Measurements from ENCODE around the gene CCNQ. TPM values are rescaled to one million over a fixed set of nuclear protein-coding genes. Genes with fewer than 3 reads are reported as not detected.

The CCNQ gene
- 31.7 and 47.8 TPM in 2 replicates for total RNA-seq

GRCh38 chrX:153598541-153599191 is at the start of gene CCNQ:
CCNQ (minus strand) TSS chrX:153599139; CDS start chrX:153599073, 66 bp downstream.

GRCh38 chrX:153646620-153647373 is 47.9 kb upstream of the CCNQ start, which contains the start of gene DUSP9:
DUSP9 (plus strand) TSS chrX:153647203; CDS start chrX:153647954, 751 bp downstream.

Other genes with a start within 250 kb of the CCNQ start
- not detected in 2 replicates for gene PNMA6E, start 197.8 kb downstream of the CCNQ start, total RNA-seq
- gene ZFP92, start 187.7 kb downstream of the CCNQ start, total RNA-seq = 0.33 and 0.50 TPM in 2 replicates
- 1.9 and 2.4 TPM in 2 replicates for gene TREX2, start 153.1 kb downstream of the CCNQ start, total RNA-seq
- 19.6 and 32.5 TPM in 2 replicates for gene HAUS7, start 128.6 kb downstream of the CCNQ start, total RNA-seq
- gene BGN, start 104.2 kb downstream of the CCNQ start, total RNA-seq = 9.0 and 27.9 TPM in 2 replicates
- under 0.01 TPM in 1 of 2 replicates, not detected in the other for gene ATP2B3, start 81.5 kb downstream of the CCNQ start, total RNA-seq
- gene DUSP9, start 48.1 kb upstream of the CCNQ start, total RNA-seq = 0.11 TPM in 1 of 2 replicates, not detected in the other
- 1.2 TPM in 1 of 2 replicates, not detected in the other for gene PNCK, start 74.7 kb upstream of the CCNQ start, total RNA-seq
- gene SLC6A8, start 88.8 kb upstream of the CCNQ start, total RNA-seq = 7.0 and 19.5 TPM in 2 replicates
- 174 and 188 TPM in 2 replicates for gene BCAP31, start 125.2 kb upstream of the CCNQ start, total RNA-seq
- 9.6 and 11.0 TPM in 2 replicates for gene ABCD1, start 125.7 kb upstream of the CCNQ start, total RNA-seq
- gene PLXNB3, start 165.1 kb upstream of the CCNQ start, total RNA-seq = 5.5 and 8.1 TPM in 2 replicates
- gene SRPK3, start 181.9 kb upstream of the CCNQ start, total RNA-seq = 0.44 and 1.7 TPM in 2 replicates
- gene IDH3G, start 195.2 kb upstream of the CCNQ start, total RNA-seq = 50.4 and 60.0 TPM in 2 replicates
- 50.1 and 101 TPM in 2 replicates for gene SSR4, start 195.5 kb upstream of the CCNQ start, total RNA-seq
- 0.12 and 0.22 TPM in 2 replicates for gene PDZD4, start 231.4 kb upstream of the CCNQ start, total RNA-seq

Data from uterine smooth muscle cell (primary cell).